Testis (tissue), 2 donors: Measurements from ENCODE around the gene IFT52.

Experiments
- CTCF ChIP-seq, 3 experiments: fragments of 450-650 bp in 2 of 3; fragments of 200-600 bp in 1 of 3; sonication (generic) in 1 of 3; IDR thresholded peaks; one replicate each; pipeline ENCODE4 v1.5.1; 2016 to 2019; ENCODE audit warnings: antibody characterized with exemption in 3 of 3, mild to moderate bottlenecking in 2 of 3, moderate library complexity in 1 of 3
- POLR2A ChIP-seq: fragments of 450-650 bp; IDR thresholded peaks from one replicate; pipeline ENCODE4 v1.6.1; 2017; ENCODE audit warnings: antibody characterized with exemption, mild to moderate bottlenecking, moderate library complexity

GRCh38 chr20:43564993-43565757 lies 25.6 kb upstream of the IFT52 start:
- TF ChIP-seq POLR2A (no peak), CTCF (IDR thresholded peaks at IDR 0.05) (no peak)
